ENCODE results near the gene SCN3B. TPM values are rescaled to one million over a fixed set of nuclear protein-coding genes. Genes with fewer than 3 reads are reported as not detected.

Gene SCN3B
- total RNA-seq: 1 to 10 TPM; 1.9 to 2.6 (median 1.9) TPM

- no peak for TF ChIP-seq POLR2A (IDR thresholded peaks at IDR 0.05)
- TF ChIP-seq POLR2AphosphoS5 (IDR thresholded peaks at IDR 0.05): no peak
- no peak for TF ChIP-seq CTCF (IDR thresholded peaks at IDR 0.05)
- Histone ChIP-seq H3K4me3 (peak within 1 kb of the TSS; percentile 40 to 76 (median 62)), H3K27me3 (peaks cover 0 to 6% of the 10 kb centered on the region in 2 donors), H3K4me1 (no peaks in the 10 kb centered on the region), H3K36me3 (no peaks in the 10 kb centered on the region), H3K27ac (peak within 1 kb of the TSS; percentile 66 to 74), H3K9me3 (no peaks in the 10 kb centered on the region)
- intact Hi-C loops (cut with DNase I; ENCODE audit: low total_unique reads): loop anchor here (10.0 kb wide), 1 partner anchor 1010 kb away; no protein-coding TSS in a partner anchor
- DNase-seq (ENCODE audit: low spot score in 2 of 2): peak; percentile 49 to 71
These were observed at the start of gene SCN3B for GRCh38 chr11:123654566-123655081. Gene SCN3B (minus strand): TSS chr11:123654624. CDS start chr11:123653801, 823 bp downstream.

GRCh38 chr11:123702696-123703095 is 48.3 kb upstream of the SCN3B start:
- DNase-seq (ENCODE audit: low spot score in 2 of 2): no peak
- TF ChIP-seq CTCF (IDR thresholded peaks at IDR 0.05) (no peak), POLR2A (IDR thresholded peaks at IDR 0.05) (no peak), POLR2AphosphoS5 (IDR thresholded peaks at IDR 0.05) (no peak)
- no peaks in the 10 kb centered on the region for H3K27me3 ChIP-seq
- H3K4me3 ChIP-seq: no peak overlapping the region
- H3K36me3 ChIP-seq: no peaks in the 10 kb centered on the region
- intact Hi-C loops (cut with DNase I; ENCODE audit: low total_unique reads): no loop called here
- no peaks in the 10 kb centered on the region for H3K9me3 ChIP-seq
- H3K27ac ChIP-seq: no peak overlapping the region
- H3K4me1 ChIP-seq: no peaks in the 10 kb centered on the region

GRCh38 chr11:123702139-123702538 is 47.7 kb upstream of the SCN3B start:
- no peak for DNase-seq (ENCODE audit: low spot score in 2 of 2)
- intact Hi-C loops (cut with DNase I; ENCODE audit: low total_unique reads): no loop called here
- H3K36me3 ChIP-seq: no peaks in the 10 kb centered on the region
- no peaks in the 10 kb centered on the region for H3K27me3 ChIP-seq
- no peak overlapping the region for H3K27ac ChIP-seq
- no peak overlapping the region for H3K4me3 ChIP-seq
- no peaks in the 10 kb centered on the region for H3K4me1 ChIP-seq
- TF ChIP-seq POLR2AphosphoS5 (IDR thresholded peaks at IDR 0.05) (no peak), POLR2A (IDR thresholded peaks at IDR 0.05) (no peak)
- no peaks in the 10 kb centered on the region for H3K9me3 ChIP-seq

GRCh38 chr11:123700772-123701171 is 46.3 kb upstream of the SCN3B start:
- H3K27ac ChIP-seq: no peak overlapping the region
- no peaks in the 10 kb centered on the region for H3K36me3 ChIP-seq
- no peak overlapping the region for H3K4me3 ChIP-seq
- H3K27me3 ChIP-seq: no peaks in the 10 kb centered on the region
- no peaks in the 10 kb centered on the region for H3K4me1 ChIP-seq
- TF ChIP-seq CTCF (IDR thresholded peaks at IDR 0.05) (no peak), POLR2A (IDR thresholded peaks at IDR 0.05) (no peak), POLR2AphosphoS5 (IDR thresholded peaks at IDR 0.05) (no peak)
- DNase-seq (ENCODE audit: low spot score in 2 of 2): no peak
- intact Hi-C loops (cut with DNase I; ENCODE audit: low total_unique reads): no loop called here
- H3K9me3 ChIP-seq: no peaks in the 10 kb centered on the region

- Histone ChIP-seq H3K4me1 (no peaks in the 10 kb centered on the region), H3K9me3 (no peaks in the 10 kb centered on the region), H3K4me3 (no peak overlapping the region), H3K36me3 (no peaks in the 10 kb centered on the region), H3K27ac (no peak overlapping the region), H3K27me3 (no peaks in the 10 kb centered on the region)
- DNase-seq (ENCODE audit: low spot score in 2 of 2): no peak
- TF ChIP-seq CTCF (IDR thresholded peaks at IDR 0.05) (no peak), POLR2AphosphoS5 (IDR thresholded peaks at IDR 0.05) (no peak), POLR2A (IDR thresholded peaks at IDR 0.05) (no peak)
- intact Hi-C loops (cut with DNase I; ENCODE audit: low total_unique reads): no loop called here
These were observed 44.2 kb upstream of the SCN3B start for GRCh38 chr11:123698546-123699127.

Data from breast epithelium (tissue), 4 donors.